Kidney (tissue), 14 donors: ENCODE results near the gene PEAK1. TPM values are rescaled to one million over a fixed set of nuclear protein-coding genes. Genes with fewer than 3 reads are reported as not detected.

Experiments used
- DNase-seq, 5 donors: peaks; one replicate each; pipeline ENCODE4 v3.0.0-alpha.2; 2013 to 2020
- FAIRE-seq: peaks from 2 replicates; lab custom pipeline; 2012; peaks lifted over from hg19 to GRCh38; lab: Jason Lieb, UNC
- H3K27ac ChIP-seq, 2 donors: one replicate each; pipeline ENCODE4 v1.7.0; 2013; ENCODE audit warnings: low read depth in 2 of 2, low read length in 2 of 2, inconsistent platforms in 1 of 2
- H3K27me3 ChIP-seq: one replicate; pipeline ENCODE4 v1.7.1; 2013; ENCODE audit warnings: low read length, inconsistent platforms; ENCODE audit not compliant: control insufficient read depth, insufficient read depth
- H3K36me3 ChIP-seq, 3 donors: one replicate each; pipeline versions ENCODE4 v1.7.0 to v1.7.1; 2013; ENCODE audit warnings: low read length in 3 of 3, control low read depth in 1 of 3, inconsistent platforms in 1 of 3; ENCODE audit not compliant: insufficient read depth in 3 of 3, control insufficient read depth in 2 of 3
- H3K4me1 ChIP-seq, 3 donors: one replicate each; pipeline versions ENCODE4 v1.7.0 to v1.7.1; 2013; ENCODE audit warnings: low read length in 3 of 3, inconsistent platforms in 1 of 3, low read depth in 1 of 3; ENCODE audit not compliant: control insufficient read depth in 2 of 3, insufficient read depth in 2 of 3
- H3K4me3 ChIP-seq, 3 donors: one replicate each; pipeline versions ENCODE4 v1.7.0 to v1.8.1; 2013; ENCODE audit warnings: low read length in 3 of 3, control low read depth in 1 of 3, inconsistent platforms in 1 of 3
- H3K9ac ChIP-seq, 3 donors: one replicate each; pipeline versions ENCODE4 v1.7.0 to v1.7.1; 2013; ENCODE audit warnings: low read length in 3 of 3, control low read depth in 1 of 3, inconsistent platforms in 1 of 3
- H3K9me3 ChIP-seq, 3 donors: one replicate each; pipeline versions ENCODE4 v1.7.0 to v1.7.1; 2013; ENCODE audit warnings: low read length in 3 of 3, control low read depth in 1 of 3, inconsistent platforms in 1 of 3; ENCODE audit not compliant: control insufficient read depth in 2 of 3, insufficient read depth in 1 of 3
- intact Hi-C: fragments of 100-400 bp; cut with DNase I; formaldehyde crosslinking; loops from one replicate; pipeline ENCODE4 v1.11.1; 2022
- polyA plus RNA-seq: library from polyadenylated mRNA; stranded (reverse); fragments of 350-450 nt; fragmentation: Illumina TruSeq; extraction: RNeasy Lipid Tissue Mini Kit (QIAGEN cat#74804); gene quantifications from one replicate; pipeline ENCODE4 v1.2.3, GENCODE V29; 2014; ENCODE audit warnings: low read depth, low replicate concordance; ENCODE audit not compliant: insufficient read depth
- total RNA-seq: library from RNA; stranded (reverse); fragmentation: NEBNext Ultra II Directional; extraction: Animal tissue kit (Norgen Biotek cat#: 25700); gene quantifications from one replicate; pipeline ENCODE4 v1.2.1, GENCODE V29; 2021
- TF ChIP-seq, protein P1 (sequence below): IDR thresholded peaks from 3 replicates; pipeline ENCODE4 v1.5.1; 2012; ENCODE audit warnings: mild to moderate bottlenecking, moderate library complexity, borderline replicate concordance; ENCODE audit not compliant: insufficient read depth; ENCODE audit errors: extremely low read depth
- donor health status: control.
- donor health status: control.
- donor health status: control.
- donor health status: control.
- donor health status: control.
- donor health status: DM: yes; HTN: yes; CAD: no.
- donor health status: Normal renal cell carcinoma (clear cell type).

The PEAK1 gene
- total and polyA plus RNA-seq, 2 donors from 2014 or later, result 2.9 to 50.3 TPM

DNA sequence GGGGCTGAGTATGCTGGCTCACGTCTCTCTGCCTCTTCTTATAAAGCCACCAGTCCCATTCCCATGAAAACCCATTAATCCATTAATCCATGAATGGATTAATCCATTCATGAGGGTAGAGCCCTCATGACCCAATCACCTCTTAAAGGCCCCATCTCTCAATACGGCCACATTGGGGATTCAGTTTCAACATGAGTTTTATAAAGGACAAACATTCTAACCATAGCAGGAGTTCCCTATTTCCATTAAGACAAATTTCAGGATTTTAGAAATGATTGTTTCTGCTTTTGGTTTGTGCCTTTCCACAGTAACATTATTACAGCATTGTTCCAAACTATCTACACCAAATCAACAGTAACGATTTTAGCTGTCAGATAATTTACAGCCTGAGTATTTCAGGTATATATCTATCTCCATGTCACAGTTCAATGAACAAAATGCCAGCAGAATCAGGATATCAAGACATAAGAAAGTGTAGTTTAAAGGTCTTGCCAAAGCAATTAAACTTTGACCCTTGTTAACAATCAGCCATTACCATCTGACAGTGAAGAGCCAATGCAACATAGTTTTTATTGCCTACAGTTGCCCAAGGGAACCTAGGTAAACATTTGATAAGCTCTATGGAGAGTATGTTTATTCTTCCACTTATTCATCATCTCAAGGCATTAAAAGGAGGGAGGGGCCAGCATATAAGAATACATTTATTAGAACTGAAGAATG lies 352.8 kb downstream of the PEAK1 start:
- Histone ChIP-seq H3K9ac (no peak overlapping the region), H3K4me3 (no peak overlapping the region), H3K36me3 (no peaks in the 10 kb centered on the region), H3K27me3 (no peaks in the 10 kb centered on the region), H3K27ac (peak overlapping the region in 1 of 2 donors; percentile 32), H3K4me1 (peaks cover 0 to 24% (median 19%) of the 10 kb centered on the region in 3 donors), H3K9me3 (no peaks in the 10 kb centered on the region)
- TF ChIP-seq, protein P1, sequence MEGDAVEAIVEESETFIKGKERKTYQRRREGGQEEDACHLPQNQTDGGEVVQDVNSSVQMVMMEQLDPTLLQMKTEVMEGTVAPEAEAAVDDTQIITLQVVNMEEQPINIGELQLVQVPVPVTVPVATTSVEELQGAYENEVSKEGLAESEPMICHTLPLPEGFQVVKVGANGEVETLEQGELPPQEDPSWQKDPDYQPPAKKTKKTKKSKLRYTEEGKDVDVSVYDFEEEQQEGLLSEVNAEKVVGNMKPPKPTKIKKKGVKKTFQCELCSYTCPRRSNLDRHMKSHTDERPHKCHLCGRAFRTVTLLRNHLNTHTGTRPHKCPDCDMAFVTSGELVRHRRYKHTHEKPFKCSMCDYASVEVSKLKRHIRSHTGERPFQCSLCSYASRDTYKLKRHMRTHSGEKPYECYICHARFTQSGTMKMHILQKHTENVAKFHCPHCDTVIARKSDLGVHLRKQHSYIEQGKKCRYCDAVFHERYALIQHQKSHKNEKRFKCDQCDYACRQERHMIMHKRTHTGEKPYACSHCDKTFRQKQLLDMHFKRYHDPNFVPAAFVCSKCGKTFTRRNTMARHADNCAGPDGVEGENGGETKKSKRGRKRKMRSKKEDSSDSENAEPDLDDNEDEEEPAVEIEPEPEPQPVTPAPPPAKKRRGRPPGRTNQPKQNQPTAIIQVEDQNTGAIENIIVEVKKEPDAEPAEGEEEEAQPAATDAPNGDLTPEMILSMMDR, result no peak
- FAIRE-seq, result no peak
- intact Hi-C loops, result no loop called here
- peak in 2 of 5 donors; percentile 38 to 50 for DNase-seq

DNA sequence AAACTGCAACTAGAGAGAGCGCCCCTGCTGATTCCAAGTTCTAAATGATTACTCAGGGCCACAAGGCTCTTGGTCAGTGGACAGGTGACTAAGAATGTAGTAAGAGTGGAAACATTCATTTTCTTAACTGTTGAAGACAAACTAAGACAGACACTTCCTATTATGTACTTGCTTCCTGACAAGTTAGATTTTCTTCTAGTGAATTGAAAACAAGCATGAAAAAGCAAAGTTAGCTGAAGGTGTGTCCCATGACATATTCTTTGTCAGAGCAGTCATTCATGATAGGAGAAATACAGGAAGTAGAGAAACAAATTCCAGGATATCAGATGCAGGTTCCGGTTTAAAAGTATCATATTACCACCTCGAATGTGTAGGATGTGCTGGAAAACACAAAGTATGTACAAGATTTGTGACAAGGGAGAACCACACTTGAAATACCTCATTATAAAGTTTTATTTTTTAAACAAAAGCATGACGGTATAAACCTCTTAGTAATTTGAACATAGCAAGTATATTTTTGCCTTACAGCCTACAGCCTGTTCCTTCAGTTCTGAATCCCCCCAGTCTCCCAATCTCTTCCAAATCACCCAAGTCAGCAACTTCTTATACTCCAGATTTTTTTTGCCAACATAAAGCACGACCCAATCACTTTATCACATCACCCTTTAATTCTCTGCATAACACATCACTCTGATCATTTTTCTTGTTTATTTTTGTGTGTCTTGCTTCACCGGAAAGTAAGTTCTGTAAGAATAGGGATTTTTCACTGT lies 355.2 kb downstream of the PEAK1 start:
- peaks cover 3 to 41% (median 27%) of the 10 kb centered on the region in 3 donors for H3K4me1 ChIP-seq
- H3K36me3 ChIP-seq, result no peaks in the 10 kb centered on the region
- no peak overlapping the region for H3K9ac ChIP-seq
- FAIRE-seq (no peak), DNase-seq (peak in 2 of 5 donors; percentile 54 to 70)
- intact Hi-C loops, result no loop called here
- H3K9me3 ChIP-seq, result no peaks in the 10 kb centered on the region
- no peaks in the 10 kb centered on the region for H3K27me3 ChIP-seq
- peak overlapping the region in 1 of 2 donors; percentile 36 for H3K27ac ChIP-seq
- H3K4me3 ChIP-seq, result no peak overlapping the region
- TF ChIP-seq, protein P1, result no peak

DNA sequence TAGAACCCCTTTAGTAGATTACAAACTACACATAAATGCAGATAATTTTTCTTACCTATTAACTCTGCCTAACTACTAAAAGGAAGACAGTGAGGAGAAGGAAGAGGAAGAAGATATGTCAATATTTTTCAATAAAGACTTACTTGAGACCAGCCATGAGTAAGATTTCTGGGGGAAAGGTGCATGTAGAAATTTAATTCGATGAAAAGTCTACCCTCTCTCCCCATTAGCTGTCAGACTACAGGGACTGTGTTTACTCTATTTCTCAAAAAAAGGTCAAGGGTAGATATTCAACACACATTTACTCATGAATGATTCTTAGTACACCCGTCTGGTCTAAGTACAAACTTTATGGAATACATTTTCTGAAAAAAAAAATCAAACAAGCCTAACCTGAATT lies 355.8 kb downstream of the PEAK1 start:
- Histone ChIP-seq H3K4me1 (peaks cover 6 to 39% (median 25%) of the 10 kb centered on the region in 3 donors), H3K36me3 (no peaks in the 10 kb centered on the region), H3K9ac (no peak overlapping the region), H3K4me3 (no peak overlapping the region), H3K9me3 (no peaks in the 10 kb centered on the region), H3K27me3 (no peaks in the 10 kb centered on the region), H3K27ac (no peak overlapping the region)
- TF ChIP-seq, protein P1, result no peak
- FAIRE-seq, result no peak
- intact Hi-C loops, result no loop called here
- no peak for DNase-seq
